HL-60 (cell line): ENCODE results near the gene METRN.
A peak's percentile ranks its signal among the peaks of the same experiment; 100 is the strongest.

Experiments used
- DNase-seq, 2 experiments: peaks; one replicate each; pipeline ENCODE4 v3.0.0-alpha.2; 2010 to 2020; ENCODE audit warnings: low read depth in 1 of 2, low spot score in 1 of 2
- H3K27ac ChIP-seq: fragments of 250-450 bp; sonication (Bioruptor Pico); replicated peaks from 2 replicates; pipeline ENCODE4 v1.5.1; 2020; ENCODE audit warnings: mild to moderate bottlenecking, moderate library complexity
- H3K27me3 ChIP-seq: fragments of 250-450 bp; sonication (Bioruptor Pico); 2 replicates; pipeline ENCODE4 v1.5.1; 2021; ENCODE audit warnings: mild to moderate bottlenecking, moderate library complexity; ENCODE audit not compliant: insufficient read depth, poor library complexity, severe bottlenecking
- H3K4me3 ChIP-seq: replicated peaks from 2 replicates; pipeline ENCODE4 v1.5.1; 2011; ENCODE audit warnings: mild to moderate bottlenecking, control low read depth, low read length; ENCODE audit not compliant: insufficient read depth
- GABPA ChIP-seq: IDR thresholded peaks from 2 replicates; pipeline ENCODE4 v1.6.1; 2012; ENCODE audit warnings: low read depth
- POLR2AphosphoS5 ChIP-seq: IDR thresholded peaks from 2 replicates; pipeline ENCODE4 v1.6.1; 2012; ENCODE audit warnings: low read depth
- SPI1 ChIP-seq: IDR thresholded peaks from 2 replicates; pipeline ENCODE4 v1.6.1; 2012; ENCODE audit warnings: low read depth, mild to moderate bottlenecking, borderline replicate concordance
- TF ChIP-seq, protein P1 (sequence below): IDR thresholded peaks from 2 replicates; pipeline ENCODE4 v1.6.1; 2012; ENCODE audit warnings: low read depth; ENCODE audit not compliant: insufficient replicate concordance
- TF ChIP-seq, protein P2 (sequence below): IDR thresholded peaks from one replicate; pipeline ENCODE4 v1.5.1; 2011; ENCODE audit warnings: low read length, control low read depth, inconsistent platforms; ENCODE audit not compliant: insufficient read depth

METRN gene

DNA sequence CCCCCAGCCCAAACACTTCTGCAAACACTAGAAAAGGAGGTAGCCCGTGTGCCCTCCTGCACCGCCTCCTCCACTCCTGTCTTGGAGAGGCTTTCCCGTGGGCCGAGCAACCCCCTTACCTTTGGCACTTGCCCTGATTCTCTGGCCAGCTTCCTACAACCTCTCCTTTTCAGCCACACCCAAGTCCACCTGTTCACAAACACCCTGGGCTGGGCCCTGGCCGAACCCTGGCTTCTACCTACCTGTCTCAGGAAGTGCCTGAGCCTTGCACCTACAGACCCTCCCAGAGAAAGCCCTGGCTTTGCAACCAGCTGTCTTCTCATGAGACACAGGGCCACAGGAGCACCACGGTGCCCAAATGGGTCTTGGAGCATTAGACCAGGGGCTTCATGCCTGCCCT lies 4.0 kb downstream of the METRN start:
- Histone ChIP-seq H3K4me3 (no peak overlapping the region), H3K27me3 (peaks cover 7% of the 10 kb centered on the region), H3K27ac (no peak overlapping the region)
- no peak for DNase-seq
- TF ChIP-seq, protein P1, sequence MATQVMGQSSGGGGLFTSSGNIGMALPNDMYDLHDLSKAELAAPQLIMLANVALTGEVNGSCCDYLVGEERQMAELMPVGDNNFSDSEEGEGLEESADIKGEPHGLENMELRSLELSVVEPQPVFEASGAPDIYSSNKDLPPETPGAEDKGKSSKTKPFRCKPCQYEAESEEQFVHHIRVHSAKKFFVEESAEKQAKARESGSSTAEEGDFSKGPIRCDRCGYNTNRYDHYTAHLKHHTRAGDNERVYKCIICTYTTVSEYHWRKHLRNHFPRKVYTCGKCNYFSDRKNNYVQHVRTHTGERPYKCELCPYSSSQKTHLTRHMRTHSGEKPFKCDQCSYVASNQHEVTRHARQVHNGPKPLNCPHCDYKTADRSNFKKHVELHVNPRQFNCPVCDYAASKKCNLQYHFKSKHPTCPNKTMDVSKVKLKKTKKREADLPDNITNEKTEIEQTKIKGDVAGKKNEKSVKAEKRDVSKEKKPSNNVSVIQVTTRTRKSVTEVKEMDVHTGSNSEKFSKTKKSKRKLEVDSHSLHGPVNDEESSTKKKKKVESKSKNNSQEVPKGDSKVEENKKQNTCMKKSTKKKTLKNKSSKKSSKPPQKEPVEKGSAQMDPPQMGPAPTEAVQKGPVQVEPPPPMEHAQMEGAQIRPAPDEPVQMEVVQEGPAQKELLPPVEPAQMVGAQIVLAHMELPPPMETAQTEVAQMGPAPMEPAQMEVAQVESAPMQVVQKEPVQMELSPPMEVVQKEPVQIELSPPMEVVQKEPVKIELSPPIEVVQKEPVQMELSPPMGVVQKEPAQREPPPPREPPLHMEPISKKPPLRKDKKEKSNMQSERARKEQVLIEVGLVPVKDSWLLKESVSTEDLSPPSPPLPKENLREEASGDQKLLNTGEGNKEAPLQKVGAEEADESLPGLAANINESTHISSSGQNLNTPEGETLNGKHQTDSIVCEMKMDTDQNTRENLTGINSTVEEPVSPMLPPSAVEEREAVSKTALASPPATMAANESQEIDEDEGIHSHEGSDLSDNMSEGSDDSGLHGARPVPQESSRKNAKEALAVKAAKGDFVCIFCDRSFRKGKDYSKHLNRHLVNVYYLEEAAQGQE: no peak
- no peak for TF ChIP-seq SPI1
- no peak for TF ChIP-seq GABPA
- TF ChIP-seq POLR2AphosphoS5: no peak
- TF ChIP-seq, protein P2, sequence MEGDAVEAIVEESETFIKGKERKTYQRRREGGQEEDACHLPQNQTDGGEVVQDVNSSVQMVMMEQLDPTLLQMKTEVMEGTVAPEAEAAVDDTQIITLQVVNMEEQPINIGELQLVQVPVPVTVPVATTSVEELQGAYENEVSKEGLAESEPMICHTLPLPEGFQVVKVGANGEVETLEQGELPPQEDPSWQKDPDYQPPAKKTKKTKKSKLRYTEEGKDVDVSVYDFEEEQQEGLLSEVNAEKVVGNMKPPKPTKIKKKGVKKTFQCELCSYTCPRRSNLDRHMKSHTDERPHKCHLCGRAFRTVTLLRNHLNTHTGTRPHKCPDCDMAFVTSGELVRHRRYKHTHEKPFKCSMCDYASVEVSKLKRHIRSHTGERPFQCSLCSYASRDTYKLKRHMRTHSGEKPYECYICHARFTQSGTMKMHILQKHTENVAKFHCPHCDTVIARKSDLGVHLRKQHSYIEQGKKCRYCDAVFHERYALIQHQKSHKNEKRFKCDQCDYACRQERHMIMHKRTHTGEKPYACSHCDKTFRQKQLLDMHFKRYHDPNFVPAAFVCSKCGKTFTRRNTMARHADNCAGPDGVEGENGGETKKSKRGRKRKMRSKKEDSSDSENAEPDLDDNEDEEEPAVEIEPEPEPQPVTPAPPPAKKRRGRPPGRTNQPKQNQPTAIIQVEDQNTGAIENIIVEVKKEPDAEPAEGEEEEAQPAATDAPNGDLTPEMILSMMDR: no peak

DNA sequence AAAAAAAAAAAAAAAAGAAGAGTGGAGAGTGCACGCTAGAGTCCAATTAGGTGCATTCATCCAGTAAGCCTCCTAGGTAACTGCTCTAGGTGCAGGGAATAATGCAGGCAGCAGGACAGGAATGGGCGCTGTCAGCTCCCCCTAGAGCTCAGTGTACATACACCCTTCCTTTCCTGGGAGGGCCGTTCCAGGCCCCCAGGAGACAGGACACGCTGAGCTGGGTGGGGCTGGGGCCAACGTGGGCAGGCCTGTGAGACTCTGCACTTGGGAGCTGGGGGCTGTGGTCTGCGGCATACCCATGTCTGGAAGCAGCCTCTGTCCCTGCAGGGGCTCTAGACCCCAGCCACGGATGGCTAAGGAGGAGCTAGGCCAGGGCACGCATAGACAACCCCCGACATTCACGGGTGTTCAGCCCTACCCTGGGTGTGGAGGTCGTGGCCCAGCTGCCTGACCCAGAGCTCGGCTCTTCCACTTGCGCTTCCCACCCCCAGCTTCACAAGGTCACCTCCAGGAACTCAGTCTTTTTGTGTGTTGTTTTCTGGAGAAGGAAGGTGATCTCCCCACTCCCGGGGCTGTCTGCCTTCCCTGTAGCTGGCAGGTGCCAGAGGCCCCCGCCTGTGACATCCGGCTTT lies 5.0 kb downstream of the METRN start:
- DNase-seq: peak in 1 of 2 experiments; percentile 21
- peak overlapping the region; percentile 52 for H3K4me3 ChIP-seq
- H3K27me3 ChIP-seq: peaks cover 5% of the 10 kb centered on the region
- H3K27ac ChIP-seq: peak overlapping the region; percentile 84
- TF ChIP-seq POLR2AphosphoS5: no peak
- TF ChIP-seq, protein P1: no peak
- TF ChIP-seq, protein P2: no peak
- no peak for TF ChIP-seq SPI1
- TF ChIP-seq GABPA: no peak

DNA sequence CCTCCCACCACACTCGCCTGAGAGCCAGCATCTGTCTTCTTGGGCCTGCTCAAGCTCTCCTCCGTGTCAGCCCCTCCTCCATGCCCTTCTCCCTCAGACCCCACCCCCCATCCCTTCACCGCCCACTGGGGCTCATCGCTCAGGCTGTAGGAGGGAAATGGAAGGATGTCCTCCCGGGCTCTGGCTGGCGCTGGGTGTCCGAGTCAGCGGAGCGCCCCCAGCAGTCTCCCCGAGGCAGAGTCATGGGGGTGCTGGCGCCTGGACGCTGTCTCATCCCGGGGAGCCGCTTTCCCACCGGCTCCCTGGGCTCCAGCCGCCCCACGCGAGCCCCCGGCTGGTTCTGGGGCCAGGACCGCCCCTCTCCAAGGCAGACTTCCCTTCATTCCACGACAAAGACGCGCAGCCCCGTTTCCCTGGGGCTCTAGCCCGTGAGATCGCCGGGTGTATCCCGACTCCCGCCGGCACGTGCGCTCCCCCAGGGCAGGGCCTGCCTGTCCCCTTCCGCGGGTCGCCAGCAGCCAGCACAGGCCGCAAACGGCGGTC lies 5.6 kb downstream of the METRN start:
- DNase-seq: peak in 1 of 2 experiments; percentile 61
- Histone ChIP-seq H3K27ac (peak overlapping the region; percentile 84), H3K4me3 (peak overlapping the region; percentile 52), H3K27me3 (peaks cover 5% of the 10 kb centered on the region)
- TF ChIP-seq POLR2AphosphoS5 (no peak), SPI1 (no peak)
- TF ChIP-seq, protein P2: peak; percentile 29
